Activated CD4-positive, alpha-beta T cell treated with anti-CD3 and anti-CD28 coated beads, Interleukin-2, amount 50 U/mL, for 24 hours (primary cell): Measurements from ENCODE around the gene STX11.
"Not testable (repeated sequence)": the region's sequence is repeated elsewhere in the genome, so short reads cannot be mapped to it uniquely, and the experiment has no call there.

Source experiments
- DNase-seq, 2 donors: peaks; one replicate each; pipeline ENCODE4 v3.0.0-alpha.2; 2020; ENCODE audit warnings: low read depth in 1 of 2, low spot score in 1 of 2

The STX11 gene

GRCh38 chr6:144174006-144174405, 23.7 kb downstream of the STX11 start:
- no peak for DNase-seq

- DNase-seq: no peak
Measured at GRCh38 chr6:144176043-144176442, 25.7 kb downstream of the STX11 start.

GRCh38 chr6:144177726-144178125, 27.4 kb downstream of the STX11 start:
- DNase-seq: no peak

GRCh38 chr6:144178323-144178722, 28.0 kb downstream of the STX11 start:
- no peak for DNase-seq

GRCh38 chr6:144179237-144179636, 28.9 kb downstream of the STX11 start:
- no peak for DNase-seq

- no peak for DNase-seq
Measured at GRCh38 chr6:144179828-144180227, 29.5 kb downstream of the STX11 start.

- not testable (repeated sequence) for DNase-seq
Measured at GRCh38 chr6:144180354-144180753, 30.0 kb downstream of the STX11 start.

- no peak for DNase-seq
Measured at GRCh38 chr6:144181639-144182038, 31.3 kb downstream of the STX11 start.

- DNase-seq: not testable (repeated sequence)
Measured at GRCh38 chr6:144184186-144184585, 33.9 kb downstream of the STX11 start.

GRCh38 chr6:144185133-144185836, 35.0 kb downstream of the STX11 start:
- no peak for DNase-seq

- no peak for DNase-seq
Measured at GRCh38 chr6:144186817-144187625, 36.7 kb downstream of the STX11 start.

GRCh38 chr6:144189351-144189750, 39.0 kb downstream of the STX11 start:
- no peak for DNase-seq

- DNase-seq: no peak
Measured at GRCh38 chr6:144190080-144190479, 39.8 kb downstream of the STX11 start.

GRCh38 chr6:144190593-144190992, 40.3 kb downstream of the STX11 start:
- DNase-seq: no peak

GRCh38 chr6:144193181-144193580, 42.9 kb downstream of the STX11 start:
- no peak for DNase-seq

- no peak for DNase-seq
Measured at GRCh38 chr6:144194293-144194810, 44.0 kb downstream of the STX11 start.

GRCh38 chr6:144195671-144196270, 45.5 kb downstream of the STX11 start:
- DNase-seq: no peak

GRCh38 chr6:144197919-144198318, 47.6 kb downstream of the STX11 start:
- no peak for DNase-seq

GRCh38 chr6:144202879-144203468, 52.7 kb downstream of the STX11 start:
- DNase-seq: no peak

- no peak for DNase-seq
Measured at GRCh38 chr6:144211160-144211559, 60.8 kb downstream of the STX11 start.

- DNase-seq: no peak
Measured at GRCh38 chr6:144213315-144213714, 63.0 kb downstream of the STX11 start.
